Stimulated activated CD8-positive, alpha-beta memory T cell treated with anti-CD3 and anti-CD28 coated beads, Interleukin-4, amount 100 ng/mL, for 1 hour (primary cell): Measurements from ENCODE around the gene POLD1.
A peak's percentile ranks its signal among the peaks of the same experiment; 100 is the strongest.
"Not testable (repeated sequence)": the region's sequence is repeated elsewhere in the genome, so short reads cannot be mapped to it uniquely, and the experiment has no call there.

Experiments
- DNase-seq, 2 donors: peaks; one replicate each; pipeline ENCODE4 v3.0.0-alpha.2; 2020; ENCODE audit warnings: low read depth in 2 of 2, low spot score in 1 of 2

The POLD1 gene

DNA sequence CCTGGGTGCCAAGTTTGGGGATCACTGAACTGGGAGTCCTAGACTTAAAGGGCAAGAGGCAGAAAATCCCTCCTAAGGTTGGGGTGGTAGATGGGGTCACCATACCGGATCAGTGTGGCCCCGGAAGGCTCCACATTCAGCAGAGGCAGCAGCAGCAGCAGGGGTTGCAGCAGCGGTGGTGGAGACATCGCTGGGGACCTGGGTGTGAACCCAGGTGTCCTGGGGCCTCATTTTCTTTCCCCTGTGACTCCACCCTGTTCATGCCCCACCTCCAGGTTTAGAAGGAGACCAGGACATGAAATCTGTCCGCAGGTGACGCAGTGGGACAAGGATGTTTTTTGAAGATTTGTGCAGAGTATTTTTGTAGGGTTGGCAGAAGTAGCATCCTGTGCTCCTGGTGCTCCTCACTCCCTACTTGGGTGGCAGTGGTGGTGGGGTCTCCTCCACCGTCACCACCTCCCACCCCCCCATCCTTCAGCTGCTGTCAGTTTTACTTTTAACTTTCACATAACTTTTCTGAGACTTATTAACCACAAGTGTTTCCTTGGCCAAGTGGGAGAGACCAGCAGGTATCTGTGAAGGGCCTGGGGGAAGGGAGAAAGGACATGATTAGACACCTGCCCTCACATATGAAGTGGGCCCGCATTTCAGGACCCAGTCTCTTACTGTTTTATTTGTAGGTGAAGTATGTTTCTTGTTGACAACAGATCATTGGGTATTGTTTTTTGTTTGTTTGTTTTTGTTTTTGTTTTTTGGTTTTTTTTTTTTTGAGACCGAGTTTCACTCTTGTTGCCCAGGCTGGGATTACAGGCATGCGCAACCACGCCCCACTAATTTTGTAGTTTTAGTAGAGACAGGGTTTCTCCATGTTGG is 18.5 kb upstream of the POLD1 start, which contains the start of gene NAPSA:
NAPSA (minus strand) TSS at position 206 of the 873 bp plus-strand sequence; CDS start at position 188, 18 bp downstream.
- no peak for DNase-seq

- peak; percentile 43 to 59 for DNase-seq
These were observed 15.2 kb upstream of the POLD1 start for GRCh38 chr19:50368649-50369570.

DNA sequence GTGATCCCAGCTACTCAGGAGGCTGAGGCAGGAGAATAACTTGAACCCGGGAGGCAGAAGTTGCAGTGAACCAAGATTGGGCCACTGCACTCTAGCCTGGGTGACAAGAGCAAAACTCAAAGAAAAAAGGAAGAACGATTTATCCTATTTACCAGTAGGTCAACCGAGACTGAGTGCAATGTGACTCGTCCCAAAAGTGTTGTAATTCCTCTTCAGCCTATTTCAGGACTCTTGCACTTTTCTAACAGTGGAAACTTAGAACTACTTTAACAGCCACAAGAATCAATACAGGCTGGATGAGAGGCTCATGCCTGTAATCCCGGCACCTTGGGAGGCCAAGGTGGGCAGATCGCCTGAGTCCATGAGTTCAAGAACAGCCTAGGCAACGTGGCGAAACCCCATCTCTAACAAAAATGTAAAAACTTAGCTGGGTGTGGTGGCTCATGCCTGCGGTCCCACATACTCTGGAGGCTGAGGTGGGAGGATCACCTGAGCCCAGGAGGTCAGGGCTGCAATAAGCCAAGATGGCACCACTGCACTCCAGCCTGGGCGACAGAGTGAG is 12.2 kb upstream of the POLD1 start:
- DNase-seq: no peak

GRCh38 chr19:50376166-50377050 is 7.7 kb upstream of the POLD1 start, which contains the start of gene NR1H2:
TSS of gene NR1H2 (plus strand) at chr19:50376457. CDS start at chr19:50377606, 1,149 bp downstream.
- DNase-seq: peak; percentile 87 to 97

- no peak for DNase-seq
These were observed 7.1 kb upstream of the POLD1 start for GRCh38 chr19:50377051-50377461.

DNA sequence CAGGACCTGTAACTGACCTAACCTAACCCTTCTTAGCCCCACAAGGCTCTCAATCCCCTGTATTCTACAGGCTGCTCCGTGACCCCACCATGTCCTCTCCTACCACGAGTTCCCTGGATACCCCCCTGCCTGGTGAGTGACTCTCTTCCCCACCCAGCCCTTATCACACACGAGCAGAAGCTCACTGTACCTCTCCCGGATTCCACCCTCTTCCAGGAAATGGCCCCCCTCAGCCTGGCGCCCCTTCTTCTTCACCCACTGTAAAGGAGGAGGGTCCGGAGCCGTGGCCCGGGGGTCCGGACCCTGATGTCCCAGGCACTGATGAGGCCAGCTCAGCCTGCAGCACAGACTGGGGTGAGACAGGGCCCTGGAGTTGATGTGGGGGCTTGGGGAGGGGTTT is 6.6 kb upstream of the POLD1 start:
- no peak for DNase-seq

- no peak for DNase-seq
These were observed 5.8 kb upstream of the POLD1 start for GRCh38 chr19:50378169-50378862.

- no peak for DNase-seq
These were observed 5.3 kb upstream of the POLD1 start for GRCh38 chr19:50378863-50379236.

DNA sequence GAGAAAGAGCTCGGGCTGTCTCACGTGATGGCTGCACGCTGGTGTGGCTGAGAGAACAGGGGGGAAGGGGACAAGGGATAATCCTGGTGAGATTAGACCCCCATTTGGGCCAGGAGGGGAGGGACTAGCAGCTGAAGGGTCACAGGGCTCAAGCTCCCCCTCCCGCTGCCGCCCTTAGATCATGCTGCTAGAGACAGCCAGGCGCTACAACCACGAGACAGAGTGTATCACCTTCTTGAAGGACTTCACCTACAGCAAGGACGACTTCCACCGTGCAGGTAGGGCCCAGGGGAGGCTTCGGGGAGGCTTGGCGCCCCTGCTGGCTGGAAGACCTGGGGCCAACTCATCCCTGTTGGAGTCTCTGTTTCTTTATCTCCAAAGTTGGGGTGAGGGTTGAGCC is 4.5 kb upstream of the POLD1 start:
- no peak for DNase-seq

DNA sequence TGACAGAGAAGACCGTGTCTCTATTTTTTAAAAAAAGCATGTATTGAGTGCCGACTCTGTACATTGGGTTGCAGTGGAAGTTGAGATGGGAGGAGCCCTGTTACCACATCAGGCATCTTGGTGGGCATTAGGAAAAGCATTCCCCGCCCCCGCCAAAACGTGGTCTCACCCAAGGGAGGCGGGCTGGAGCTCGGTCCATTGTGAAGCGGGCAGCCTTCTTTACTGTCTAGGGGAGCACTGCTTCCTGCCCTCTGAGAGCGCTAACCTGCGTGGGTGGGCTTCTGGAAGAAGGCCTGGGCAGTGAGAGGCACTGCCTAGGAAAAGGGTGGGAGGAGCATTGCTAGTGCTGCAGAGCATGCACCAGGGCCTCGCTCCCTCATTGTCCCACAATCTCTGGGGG is 4.0 kb upstream of the POLD1 start:
- no peak for DNase-seq

GRCh38 chr19:50380751-50381151 is 3.4 kb upstream of the POLD1 start:
- DNase-seq: no peak

GRCh38 chr19:50381881-50382729 is 2.0 kb upstream of the POLD1 start:
- no peak for DNase-seq

DNA sequence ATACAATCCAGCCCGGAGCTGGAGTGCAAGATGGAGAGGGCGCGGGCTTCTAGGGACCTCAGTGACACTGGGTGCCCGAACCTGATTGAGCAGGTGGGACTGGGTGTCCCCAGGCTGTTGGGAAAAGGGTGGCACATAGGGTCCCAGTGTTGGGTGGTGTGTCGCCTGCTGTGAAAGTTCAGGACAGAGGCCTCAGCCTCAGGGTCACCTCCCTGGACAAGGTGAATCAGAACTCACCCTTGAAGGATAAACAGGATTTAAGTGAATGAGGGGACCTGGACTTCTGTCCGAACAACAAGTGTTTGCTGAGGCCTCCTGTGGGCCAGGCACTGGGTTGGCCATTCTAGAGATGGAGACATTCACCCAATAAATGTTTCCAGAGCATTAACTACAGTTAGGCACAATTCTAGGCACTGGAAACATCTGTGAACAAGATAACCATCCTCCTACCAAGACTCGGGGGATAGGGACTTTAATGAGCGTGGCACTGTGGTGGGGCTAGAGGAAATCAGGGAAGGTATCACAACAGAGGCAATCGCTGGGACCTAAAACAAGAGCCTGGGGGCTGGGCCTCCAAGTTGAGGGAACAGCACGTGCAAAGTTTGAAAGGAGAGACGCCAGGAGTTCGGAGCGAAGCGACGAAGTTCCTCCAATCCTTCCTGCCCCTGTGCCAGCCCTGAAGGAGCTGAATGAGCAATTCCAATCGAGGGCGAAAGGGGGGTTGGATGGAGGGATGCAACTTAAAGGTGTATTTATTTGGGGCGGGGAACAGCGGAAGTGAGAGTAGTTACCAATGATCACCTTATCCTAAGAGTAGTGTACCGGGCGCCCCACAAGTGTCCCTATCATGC is 921 bp upstream of the POLD1 start:
- DNase-seq: no peak

GRCh38 chr19:50384685-50385535 is 763 bp downstream of the POLD1 start:
- no peak for DNase-seq

DNA sequence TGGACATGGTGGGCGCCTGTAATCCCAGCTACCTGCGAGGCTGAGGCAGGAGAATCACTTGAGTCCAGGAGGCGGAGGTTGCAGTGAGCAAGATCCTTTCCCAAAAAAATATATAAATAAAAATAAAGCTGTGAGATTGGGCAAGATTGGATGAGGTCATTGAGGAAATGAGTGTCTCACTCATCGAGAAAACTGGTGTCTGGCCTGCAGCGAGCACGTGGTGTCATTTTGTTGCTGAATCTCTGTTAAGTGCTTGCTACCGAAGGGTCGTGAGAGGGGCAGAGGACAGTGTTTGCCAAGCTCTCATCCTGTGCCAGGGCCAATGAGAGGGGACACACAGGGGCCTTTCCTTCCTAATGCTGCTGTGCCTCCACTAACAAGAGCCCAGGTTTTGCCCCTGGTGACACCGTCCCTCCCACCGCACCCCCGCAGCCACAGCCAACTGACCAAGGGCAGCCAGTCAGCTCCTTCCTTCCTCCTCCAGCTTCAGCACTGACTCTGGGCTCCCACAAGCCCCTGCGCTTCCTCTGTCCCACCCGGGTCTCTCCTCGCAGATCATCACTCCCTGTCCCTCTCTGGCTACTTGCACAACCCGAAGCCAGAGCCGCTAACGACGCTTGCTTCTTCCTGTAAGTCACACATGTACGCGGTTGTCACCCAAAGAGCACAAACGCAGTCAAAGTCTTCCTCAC is 3.2 kb downstream of the POLD1 start:
- no peak for DNase-seq

GRCh38 chr19:50387868-50388245 is 3.7 kb downstream of the POLD1 start:
- DNase-seq: no peak

- DNase-seq: not testable (repeated sequence)
These were observed 6.1 kb downstream of the POLD1 start for GRCh38 chr19:50390295-50390694.
